ENCODE measurements around the gene TPRN.

TPRN gene

DNA sequence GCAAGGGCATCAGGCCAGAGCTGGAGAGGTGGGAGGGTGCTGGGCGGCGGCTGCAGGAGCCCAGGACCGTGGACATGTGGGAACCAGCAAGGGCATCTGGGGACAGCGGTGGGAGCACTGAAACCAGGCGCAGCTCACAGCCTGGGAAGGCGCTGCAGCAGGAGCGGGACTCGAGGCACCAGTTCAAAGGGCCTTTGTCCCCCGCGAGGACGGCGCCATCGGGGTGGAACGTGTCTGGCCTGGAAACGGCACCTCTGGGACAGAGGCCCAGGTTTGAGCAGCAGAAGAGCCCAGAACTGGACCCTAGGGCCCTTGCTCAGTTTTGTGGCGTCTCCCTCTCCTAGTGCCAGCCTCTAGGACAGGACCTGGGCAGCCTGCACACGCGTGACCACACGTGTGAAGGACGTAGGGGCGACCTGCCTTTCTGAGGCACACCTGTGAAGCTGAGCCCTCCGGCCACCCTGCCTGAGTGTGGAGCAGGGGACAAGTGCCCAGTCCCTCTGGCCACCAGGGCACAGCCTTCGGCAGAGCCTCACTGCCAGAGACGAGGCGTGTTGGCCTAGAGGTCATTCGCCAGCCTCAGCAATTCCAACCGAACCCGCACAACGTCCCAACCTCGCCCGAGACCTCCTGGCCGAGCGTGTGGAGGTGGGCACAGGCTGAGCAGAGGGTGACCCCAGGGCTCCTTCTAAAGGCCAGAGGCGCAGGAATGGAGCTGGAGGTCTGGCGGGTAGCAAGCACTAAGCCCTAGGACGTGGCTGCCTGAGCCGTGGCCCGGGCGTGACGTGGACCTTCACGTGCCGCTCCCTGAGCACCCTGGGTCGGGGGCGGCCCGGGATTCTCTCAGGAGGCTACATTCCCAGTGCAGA, 26.5 kb downstream of the TPRN start:
- no peak for DNase-seq (ENCODE audit: low spot score)

DNA sequence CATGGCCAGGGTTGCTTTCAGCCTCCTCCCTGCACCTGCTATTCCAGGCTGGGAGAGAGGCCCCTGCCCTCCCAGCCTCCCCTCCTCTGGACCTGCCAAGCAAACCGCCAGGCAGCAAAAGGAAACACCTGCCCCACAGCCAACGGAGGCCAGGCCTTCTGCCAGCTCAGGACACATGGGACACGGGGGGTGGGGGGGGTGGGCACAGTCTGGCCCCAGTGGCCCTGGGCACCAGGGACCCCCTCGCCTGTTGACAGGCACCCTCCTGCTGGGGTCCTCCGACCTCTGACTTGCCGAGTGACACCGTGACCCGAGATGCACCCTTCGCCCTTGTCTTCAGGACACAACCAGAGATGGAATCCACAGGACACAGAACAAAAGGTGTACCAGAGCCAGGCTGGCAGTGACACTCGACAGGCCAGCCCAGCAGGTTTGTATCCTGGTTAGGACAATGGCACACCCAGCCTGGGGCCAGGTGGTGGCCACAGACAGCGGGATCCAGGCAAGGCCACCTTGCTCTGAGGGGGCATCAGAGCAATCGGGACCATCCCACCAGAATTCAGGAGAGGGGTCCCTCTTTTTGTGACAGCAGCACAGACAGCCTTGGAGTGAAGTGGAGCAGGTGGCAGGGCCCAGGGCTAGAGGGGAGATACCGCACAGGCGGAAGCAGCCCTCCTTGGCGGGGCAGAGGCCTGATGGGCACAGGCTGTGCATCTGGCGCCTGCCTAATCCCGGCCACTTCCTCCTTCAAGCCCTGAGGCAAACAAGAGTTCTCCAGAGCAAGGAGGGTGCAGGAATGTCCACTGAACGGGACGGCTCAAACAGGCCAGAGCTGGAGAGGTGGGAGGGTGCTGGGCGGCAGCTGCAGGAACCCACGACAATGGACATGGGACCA, 27.4 kb downstream of the TPRN start:
- peak; percentile 46 for DNase-seq (ENCODE audit: low spot score)

DNA sequence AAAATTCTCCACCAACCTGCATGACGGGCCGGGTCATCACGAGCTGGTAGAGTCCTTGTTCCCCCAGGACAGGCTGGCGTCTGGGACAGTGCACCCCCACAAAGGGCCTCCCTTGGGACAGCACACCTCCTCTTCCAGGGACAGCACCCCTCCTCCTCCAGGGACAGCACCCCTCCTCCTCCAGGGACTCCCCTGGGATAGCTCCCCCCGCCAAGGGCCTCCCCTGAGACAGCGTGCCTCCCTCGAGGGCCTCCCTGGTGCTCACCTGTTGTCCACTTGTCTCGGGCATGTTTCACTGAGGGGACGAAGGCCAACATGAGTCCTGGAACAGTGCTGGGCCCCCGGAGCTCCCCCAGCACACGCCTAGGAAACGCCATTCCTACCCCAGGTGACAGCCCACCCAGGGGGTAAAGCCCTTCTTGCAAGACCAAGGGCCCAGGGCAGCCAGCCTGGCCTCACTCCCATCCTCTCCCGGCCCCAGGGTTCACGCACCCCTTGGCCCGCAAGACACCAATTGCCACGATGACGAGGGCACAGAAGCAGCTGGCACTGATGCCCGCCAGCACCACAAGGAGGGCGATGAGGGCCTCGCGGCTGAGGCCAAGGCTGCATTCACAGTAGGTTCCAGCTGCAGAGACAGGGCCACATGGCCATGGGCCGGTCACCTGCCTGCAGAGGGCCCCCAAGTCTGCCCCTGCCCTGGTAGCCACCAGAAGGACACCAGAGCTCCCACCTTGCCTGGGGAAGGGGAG, 29.2 kb downstream of the TPRN start:
- no peak for DNase-seq (ENCODE audit: low spot score)

DNA sequence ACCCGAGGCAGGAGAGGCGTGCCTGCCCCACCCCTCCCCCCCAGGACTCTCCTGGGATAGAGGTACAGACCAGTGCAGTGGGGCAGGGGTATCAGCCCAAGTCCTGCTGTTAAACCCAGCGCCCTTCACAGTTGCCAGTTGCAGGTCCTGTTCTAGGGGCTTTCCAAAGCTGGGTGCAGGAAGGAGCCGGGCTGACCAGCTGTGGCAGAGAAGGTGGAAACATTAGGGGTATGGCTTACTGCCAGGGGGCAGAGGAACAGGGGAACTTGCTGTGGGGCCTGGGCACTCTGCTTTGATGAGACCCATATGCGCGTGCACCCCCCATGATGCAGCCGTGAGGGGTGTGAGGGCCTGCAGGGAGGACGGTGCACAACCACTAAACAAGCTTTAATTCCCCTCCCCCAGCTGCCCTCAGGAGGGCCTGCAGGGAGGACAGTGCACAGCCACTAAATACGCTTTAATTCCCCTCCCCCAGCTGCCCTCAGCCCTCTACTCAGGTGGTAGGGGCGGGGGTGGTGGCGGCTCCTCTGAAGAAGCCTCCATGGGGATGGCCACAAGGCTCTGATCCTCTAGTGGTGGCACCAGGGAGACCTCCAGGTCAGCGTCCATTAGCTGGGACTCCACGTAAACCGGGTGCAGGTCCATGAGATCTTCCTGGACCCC, 29.9 kb downstream of the TPRN start:
- peak; percentile 69 for DNase-seq (ENCODE audit: low spot score)

DNA sequence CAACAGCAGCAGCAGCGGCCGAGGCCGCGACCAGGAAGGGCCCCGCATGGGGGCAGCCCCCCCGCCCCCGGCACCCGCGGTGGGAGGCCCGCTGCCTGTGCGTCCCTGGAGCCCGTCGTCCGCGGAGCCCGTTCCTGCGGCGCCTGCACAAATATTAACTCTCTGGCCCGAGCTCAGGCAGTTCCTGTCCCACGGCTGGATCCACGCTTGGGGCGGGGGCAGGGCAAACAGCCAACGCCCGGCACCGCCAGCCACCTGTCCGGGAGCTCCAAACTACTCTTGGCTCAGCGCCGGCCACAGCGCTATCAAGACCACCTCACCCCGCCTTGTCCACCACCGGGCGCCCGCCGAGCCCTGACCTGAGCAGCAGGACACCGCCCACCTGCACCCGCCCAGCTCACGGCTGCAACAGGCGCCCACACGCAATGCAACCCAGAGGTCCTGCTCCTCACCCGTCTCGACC, 30.6 kb downstream of the TPRN start, which contains the start of gene LRRC26:
TSS of gene LRRC26 (minus strand) at position 156 of the 463 bp plus-strand sequence. CDS start at position 48, 108 bp downstream.
- peak; percentile 38 for DNase-seq (ENCODE audit: low spot score)

DNA sequence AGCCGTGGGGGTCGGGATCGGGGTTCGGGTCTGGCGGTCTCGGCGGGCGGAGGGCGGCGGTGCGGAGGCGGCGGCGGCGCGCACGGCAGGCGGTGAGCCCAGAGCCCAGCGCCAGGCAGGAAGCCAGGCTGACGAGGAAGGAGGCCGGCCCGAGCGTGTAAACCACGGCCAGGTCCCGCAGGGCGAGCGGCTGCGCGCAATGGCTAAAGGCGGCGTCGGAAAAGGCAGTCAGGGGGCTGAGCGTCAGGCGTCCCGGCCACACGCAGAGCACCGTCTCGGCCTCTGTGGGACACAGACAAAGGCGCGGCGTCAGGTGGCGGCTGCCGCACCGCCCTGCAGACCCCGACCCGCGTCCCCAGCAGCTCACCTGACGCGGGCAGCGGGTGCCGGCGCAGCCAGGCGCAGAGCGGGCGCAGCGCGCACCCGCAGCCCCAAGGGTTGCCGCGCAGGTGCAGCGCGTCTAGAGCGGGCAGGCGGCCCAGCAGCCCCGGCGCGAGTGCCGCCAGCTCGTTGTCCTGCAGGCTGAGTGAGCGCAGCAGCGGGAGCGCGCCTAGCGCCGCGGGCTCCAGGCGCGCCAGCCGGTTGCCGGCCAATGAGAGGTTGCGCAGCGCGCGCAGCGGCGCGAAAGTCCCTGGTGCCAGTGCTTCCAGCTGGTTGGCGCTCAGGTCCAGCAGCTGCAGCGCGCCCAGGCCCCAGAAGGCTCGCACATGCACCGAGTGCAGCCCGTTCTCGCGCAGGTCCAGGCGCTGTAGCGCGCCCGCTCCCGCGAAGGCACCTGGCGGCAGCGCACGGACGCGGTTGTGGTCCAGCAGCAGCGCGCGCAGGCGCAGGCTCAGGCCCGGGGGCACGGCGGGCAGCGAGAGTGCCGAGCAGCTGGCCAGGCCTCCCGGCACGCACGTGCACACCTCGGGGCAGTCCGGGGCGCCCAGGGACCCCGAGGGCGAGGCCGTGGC, 31.4 kb downstream of the TPRN start:
- DNase-seq (ENCODE audit: low spot score) = no peak

DNA sequence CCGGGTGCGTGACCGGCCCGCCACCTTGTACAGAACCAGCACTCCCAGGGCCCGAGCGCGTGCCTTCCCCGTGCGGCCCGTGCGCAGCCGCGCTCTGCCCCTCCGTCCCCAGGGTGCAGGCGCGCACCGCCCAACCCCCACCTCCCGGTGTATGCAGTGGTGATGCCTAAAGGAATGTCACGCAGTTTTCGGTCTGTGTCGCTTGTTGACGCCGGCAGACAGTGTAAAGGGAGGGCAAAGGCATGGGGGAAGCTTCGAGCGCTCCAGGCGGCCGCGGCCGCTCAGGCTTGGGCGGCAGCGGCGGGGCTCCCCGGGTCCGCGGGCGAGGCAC, 32.0 kb downstream of the TPRN start:
- DNase-seq (ENCODE audit: low spot score) = no peak

DNA sequence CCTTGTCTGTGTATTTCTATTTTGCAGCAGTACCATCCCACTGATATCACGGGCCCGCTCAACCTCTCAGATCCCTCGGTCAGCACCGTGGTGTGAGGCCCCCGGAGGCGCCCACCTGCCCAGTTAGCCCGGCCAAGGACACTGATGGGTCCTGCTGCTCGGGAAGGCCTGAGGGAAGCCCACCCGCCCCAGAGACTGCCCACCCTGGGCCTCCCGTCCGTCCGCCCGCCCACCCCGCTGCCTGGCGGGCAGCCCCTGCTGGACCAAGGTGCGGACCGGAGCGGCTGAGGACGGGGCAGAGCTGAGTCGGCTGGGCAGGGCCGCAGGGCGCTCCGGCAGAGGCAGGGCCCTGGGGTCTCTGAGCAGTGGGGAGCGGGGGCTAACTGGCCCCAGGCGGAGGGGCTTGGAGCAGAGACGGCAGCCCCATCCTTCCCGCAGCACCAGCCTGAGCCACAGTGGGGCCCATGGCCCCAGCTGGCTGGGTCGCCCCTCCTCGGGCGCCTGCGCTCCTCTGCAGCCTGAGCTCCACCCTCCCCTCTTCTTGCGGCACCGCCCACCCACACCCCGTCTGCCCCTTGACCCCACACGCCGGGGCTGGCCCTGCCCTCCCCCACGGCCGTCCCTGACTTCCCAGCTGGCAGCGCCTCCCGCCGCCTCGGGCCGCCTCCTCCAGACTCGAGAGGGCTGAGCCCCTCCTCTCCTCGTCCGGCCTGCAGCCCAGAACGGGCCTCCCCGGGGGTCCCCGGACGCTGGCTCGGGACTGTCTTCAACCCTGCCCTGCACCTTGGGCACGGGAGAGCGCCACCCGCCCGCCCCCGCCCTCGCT, 32.6 kb downstream of the TPRN start:
- DNase-seq (ENCODE audit: low spot score) = no peak

DNA sequence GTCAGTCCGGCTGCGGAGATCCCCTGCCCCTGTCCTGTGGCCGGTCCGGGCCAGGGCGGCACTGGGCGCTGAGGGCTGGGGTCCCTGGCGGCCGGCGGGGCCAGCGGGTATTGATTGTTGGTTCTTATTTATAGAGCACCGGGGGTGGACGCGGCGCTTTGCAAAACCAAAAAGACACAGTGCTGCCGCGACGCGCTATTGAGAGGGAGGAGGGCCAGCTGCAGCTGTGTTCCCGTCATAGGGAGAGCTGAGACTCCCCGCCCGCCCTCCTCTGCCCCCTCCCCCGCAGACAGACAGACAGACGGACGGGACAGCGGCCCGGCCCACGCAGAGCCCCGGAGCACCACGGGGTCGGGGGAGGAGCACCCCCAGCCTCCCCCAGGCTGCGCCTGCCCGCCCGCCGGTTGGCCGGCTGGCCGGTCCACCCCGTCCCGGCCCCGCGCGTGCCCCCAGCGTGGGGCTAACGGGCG, 33.2 kb downstream of the TPRN start:
- no peak for DNase-seq (ENCODE audit: low spot score)

DNA sequence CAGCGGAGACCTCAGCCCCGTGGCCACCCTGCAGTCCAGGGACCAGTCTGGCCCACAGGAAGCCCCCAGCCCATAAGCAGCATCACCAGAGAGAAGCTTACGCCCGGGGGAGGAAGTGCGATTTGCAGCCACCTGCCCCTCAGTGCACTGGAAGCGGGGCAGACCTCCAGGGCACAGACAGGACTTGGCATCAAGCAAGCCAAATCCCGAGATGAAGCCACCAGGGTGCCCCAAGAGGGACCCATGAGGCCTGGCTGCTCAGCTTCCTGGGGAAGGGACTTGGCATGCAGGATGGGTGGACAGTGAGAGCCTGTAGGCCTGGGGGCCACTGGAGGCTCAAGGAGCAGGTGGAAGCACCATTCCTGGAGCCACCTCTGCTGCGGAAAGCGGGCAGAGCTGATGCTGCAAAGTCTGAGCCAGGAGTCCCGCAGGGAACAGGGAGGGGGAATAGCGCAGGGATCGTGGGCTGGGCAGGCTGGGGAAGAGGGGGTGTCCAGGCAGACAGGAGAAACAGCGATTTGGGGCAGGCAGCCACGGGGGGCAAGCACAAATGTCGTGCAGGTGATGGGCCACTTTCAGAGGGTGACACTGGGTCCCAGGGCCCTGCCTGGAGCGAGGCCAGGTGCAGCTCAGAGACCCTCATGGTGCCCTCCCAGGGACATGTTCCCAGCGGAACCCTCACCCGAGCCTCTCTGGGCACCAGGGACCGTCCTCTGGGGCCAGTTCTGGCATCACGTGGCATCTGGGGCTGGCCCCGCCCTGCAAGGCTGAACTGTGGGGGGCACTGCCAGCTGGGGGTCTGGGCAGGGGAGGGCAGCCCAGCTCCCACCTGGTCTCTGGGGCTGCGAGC, 33.9 kb downstream of the TPRN start:
- no peak for DNase-seq (ENCODE audit: low spot score)

DNA sequence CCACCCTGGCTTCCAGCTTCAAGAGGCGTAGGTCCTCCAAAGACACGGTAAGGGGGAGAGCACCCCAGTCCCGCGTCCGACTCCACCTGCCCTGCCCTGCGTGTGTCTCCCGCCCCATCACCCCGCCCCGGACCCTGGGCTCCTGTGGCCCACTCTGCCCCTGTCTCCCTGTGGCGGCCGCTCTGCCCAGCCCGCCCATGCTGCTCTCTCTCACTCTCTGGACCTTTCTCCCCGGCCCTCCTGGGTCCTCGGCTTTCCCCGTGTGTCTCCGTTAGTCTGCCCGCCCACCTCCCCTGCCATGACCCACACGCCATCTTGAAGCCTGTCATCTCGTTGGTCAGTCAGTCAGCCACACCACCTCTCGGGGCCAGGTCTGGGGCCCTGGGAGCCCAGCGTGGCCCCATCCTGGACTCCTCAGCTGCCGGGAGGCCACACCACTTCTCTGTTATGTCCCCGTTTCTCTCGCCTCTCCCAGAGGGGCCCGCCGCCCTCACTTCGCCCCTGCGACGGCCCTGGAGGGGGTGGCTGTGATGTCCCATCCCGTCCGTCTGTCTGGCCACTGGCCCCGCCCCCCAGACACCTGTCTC, 35.2 kb downstream of the TPRN start:
- no peak for DNase-seq (ENCODE audit: low spot score)

DNA sequence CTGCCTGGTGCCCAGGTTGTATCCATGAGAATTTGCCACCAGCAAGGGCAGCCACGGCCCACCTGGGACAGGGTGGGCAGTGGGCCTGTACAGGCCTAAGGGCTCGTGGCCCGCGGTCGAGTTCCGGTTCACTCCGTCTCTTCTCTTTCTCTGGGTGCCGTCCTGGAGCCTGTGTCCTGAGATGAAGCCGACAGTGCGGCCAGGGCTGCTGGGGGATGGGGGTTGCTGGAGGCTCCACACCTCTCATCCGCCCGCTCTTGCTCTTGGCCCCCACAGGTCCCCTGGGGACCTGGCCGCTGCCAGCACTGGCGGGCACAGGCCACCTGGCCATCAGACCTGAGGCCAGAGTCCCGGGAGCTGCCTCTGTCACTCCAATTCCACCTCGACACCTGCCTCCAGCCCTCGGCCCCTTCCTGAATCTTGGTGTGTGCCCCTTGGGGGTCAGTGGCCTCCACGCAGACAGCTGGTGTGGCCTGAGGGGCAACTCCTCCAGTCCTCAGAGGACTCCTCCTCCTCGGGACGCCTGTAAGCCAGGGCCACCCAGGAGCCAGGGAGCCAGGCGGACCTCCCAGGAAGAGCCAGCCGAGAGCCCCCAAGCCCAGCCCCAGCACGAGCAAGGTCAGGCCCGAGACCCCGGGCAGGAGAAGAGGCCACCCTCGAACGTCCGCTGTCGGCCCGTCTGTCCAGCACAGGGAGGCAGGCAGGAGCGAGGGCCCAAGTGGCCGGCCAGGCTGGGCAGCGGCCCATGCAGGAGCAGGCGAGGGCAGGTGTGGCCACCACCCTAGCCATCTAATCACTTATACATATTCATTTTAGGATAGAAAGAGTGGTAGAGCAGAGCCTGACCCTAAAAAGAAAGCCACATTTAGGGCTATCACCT, 35.9 kb downstream of the TPRN start:
- DNase-seq (ENCODE audit: low spot score) = no peak

DNA sequence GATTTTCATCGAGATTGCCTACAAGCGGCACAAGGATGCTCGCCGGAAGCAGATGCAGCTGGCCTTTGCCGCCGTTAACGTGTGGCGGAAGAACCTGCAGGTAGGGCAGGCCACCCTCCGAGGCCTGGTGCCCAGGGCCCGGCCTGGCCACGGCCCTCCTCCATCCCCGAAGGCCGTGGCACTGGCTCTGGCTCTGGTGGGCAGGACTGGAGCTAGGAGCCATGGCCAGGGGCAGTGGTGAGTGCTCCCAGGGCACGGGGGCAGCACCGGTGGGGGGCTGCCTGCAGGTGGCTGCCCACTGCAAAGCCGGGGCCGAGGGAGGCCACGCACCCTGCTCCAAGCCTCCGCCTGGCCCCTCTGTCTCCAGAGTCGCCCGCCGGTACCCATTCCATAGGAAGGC, 36.7 kb downstream of the TPRN start:
- DNase-seq (ENCODE audit: low spot score) = no peak

DNA sequence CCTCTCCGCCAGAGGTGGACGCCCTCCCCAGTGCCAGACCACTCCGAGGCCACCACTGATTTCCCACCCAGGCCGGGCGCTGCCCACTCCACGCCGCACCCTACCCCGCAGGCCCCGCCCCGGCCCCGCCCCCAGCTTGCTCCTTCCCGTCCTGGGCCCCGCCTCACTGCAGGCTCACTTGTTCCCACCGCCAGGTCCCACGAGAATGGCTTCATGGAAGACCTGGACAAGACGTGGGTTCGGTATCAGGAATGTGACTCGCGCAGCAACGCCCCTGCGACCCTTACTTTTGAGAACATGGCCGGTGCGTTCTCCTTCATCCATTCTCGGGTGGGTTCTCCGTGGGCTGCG, 37.2 kb downstream of the TPRN start:
- DNase-seq (ENCODE audit: low spot score) = no peak

DNA sequence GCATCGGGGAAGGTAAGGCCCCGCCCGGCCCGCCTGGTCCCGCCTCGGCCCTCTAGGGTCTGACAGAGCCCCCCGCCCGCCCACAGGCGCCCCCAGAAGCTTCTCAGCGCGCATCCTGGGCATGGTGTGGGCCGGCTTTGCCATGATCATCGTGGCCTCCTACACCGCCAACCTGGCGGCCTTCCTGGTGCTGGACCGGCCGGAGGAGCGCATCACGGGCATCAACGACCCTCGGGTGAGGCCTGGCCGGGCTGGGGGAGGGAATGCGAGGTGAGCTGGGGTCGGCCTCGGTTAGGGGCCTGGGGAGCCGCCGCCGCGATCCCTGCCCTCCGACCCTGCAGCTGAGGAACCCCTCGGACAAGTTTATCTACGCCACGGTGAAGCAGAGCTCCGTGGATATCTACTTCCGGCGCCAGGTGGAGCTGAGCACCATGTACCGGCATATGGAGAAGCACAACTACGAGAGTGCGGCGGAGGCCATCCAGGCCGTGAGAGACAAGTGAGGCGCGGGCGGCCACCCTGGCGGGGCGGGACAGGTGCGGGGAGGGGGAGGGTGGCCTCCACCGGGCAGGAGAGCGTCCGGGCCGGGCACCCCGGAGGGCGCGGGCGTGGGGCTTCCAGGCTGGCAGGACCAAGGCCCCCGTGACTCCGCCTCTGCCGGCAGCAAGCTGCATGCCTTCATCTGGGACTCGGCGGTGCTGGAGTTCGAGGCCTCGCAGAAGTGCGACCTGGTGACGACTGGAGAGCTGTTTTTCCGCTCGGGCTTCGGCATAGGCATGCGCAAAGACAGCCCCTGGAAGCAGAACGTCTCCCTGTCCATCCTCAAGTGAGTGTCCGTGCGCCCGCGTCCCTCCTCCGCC, 37.8 kb downstream of the TPRN start:
- no peak for DNase-seq (ENCODE audit: low spot score)
